Amniotic epithelial cell (primary cell): ENCODE data around the gene KPNA1.

Experiments used
- DNase-seq: peaks from one replicate; pipeline ENCODE4 v3.0.0-alpha.2; 2010; ENCODE audit warnings: low read depth

The KPNA1 gene

DNA sequence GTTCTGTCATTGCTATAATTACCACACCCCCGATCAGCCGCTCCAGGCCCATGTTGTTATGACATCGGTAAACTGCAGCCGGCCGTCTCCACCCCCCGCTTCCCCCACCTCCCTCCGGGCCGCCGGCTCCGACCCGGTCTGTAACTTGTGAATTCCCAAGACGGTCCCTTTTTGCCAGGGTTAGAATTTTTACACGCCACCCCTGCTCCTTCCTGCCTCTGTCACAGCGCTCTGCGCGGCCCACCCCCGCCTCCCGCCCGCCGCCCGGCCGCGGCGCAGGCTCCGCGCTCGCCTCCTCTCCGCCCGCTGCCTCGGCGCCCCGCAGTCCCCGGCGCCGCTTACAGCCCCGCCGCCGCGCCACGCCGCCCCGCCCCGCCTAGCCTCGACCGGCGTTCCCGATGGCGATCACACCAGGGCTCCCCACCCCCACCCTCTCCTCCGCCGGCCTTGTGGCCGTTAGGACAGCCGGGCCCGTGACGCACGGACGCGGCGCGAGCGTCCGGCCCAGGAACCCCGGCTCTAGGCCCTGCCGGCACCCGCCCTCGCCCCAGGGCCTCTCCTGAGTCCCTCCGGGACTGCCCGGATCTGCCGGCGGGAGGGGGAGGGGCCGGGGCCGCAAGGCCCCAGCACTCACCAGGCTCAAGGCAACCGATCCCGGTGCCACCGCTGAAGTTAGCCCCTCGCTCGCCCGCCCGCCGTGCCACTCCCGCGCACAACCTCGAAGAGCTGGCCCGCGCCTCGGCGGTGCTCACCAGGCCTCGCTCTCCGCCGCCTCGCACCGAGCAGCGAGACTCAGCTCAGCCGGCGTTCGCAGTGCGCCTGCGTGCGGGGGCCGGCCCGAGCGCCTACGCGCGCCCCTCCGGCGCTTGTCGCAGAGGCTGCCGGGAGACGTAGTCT, at the start of gene KPNA1:
KPNA1 (minus strand) TSS at position 817 of the 897 bp plus-strand sequence. CDS start 18,374 bp downstream, outside the sequence.
- peak; percentile 79 for DNase-seq

DNA sequence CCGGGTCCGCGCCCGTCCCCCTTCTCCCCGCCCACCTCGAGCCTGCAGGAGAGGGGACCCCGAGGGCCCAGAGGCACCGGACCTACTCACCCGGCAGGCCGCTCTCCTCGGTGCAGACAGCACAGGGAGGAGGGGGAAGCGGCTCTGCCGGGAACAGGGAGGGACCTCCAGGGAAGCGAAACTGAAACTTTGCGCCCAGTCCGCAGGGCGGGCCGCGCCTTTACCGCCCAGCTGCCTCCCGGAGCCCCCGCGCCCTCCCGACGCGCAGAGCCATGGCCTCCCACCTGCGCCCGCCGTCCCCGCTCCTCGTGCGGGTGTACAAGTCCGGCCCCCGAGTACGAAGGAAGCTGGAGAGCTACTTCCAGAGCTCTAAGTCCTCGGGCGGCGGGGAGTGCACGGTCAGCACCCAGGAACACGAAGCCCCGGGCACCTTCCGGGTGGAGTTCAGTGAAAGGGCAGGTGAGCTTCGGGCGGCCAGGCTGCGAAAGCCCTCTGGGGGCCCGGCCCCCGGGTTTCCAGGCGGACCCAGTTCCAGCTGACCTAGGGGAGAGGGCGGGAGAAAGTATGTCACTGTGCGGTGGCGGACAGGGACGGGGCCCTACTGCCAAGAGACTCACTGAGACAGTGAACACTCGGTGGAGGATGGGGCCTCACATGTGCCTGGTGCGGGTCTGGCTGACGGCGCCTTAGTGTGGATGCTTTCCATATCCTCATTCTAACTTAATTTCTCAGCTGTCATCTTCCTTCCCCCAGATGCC, 49.6 kb upstream of the KPNA1 start, which contains the start of the genes DTX3L and PARP9:
DTX3L (plus strand) TSS at position 184 of the 758 bp plus-strand sequence; CDS start at position 273, 89 bp downstream.
PARP9 (minus strand) TSS at position 146 of the 758 bp plus-strand sequence. CDS start 4,680 bp downstream, outside the sequence.
- DNase-seq = peak; percentile 77

DNA sequence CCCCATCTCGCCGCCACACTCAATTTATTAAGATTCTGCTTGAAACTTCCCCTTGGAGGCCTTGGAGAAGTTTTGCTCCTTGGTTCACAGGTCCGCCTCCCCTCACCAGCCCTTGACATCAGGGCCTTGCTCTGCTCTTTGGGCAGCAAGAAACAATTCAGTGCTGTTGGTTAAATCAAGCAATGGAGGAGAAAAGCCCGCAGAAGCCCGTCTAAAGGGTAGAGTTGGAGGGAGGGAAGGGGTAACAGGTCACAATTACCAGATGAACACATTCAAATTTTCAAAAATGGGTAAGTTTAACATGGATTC, 48.9 kb upstream of the KPNA1 start:
- DNase-seq = no peak

DNA sequence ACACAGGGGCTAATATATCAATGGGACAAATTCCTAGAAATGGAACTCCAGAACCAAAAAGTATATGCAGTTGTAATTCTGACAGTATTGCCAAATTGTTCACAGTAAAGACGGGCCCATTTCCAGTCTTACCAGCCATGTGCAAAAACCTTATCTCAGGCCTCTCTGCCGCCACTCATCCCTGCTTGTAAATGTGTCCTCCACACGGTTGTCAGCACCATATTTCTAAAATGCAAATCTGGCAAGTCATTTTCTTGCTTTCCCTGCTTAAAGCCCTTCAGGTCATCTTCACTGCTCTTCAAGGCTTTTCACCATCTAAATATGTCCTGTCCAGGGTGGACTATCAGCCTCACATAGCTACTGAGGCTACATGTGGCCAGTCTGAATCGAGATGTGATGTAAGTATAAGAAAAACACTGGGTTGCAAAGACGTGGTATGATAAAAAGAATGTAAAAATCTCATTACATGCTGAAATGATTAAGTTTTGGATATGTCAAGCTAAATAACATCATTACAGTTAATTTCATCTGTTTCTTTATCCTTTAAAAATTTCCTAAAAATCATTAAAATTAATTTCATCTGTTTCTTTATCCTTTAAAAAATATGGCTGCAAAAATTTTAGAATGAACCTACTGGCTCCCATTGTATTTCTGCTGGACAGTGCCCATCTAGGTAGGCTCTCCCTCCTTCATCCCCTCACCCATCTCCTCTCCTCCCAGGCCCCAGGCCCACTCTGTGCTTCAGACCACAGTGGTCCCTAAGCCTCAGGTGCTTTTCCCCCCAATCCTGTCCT, 48.4 kb upstream of the KPNA1 start:
- DNase-seq = no peak

DNA sequence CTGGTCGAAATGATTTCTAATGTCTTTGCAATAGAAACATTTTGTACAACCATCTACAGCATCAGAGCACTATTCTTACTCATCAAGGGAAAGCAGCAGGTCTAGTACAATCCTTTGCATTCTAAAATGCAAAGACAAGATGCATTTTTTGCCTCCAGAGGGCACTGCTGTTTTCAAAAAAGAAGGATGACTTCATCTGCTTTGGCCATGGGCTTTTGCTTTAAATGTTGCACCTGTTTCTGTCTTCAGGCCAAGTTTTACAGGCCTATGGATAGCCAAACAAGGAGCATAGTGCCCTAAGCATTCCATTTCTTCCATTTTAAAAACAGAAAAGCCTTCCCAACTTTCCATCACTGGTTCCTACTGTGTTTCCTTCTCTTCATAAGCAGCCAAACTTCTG, 45.9 kb upstream of the KPNA1 start:
- DNase-seq = peak; percentile 70

DNA sequence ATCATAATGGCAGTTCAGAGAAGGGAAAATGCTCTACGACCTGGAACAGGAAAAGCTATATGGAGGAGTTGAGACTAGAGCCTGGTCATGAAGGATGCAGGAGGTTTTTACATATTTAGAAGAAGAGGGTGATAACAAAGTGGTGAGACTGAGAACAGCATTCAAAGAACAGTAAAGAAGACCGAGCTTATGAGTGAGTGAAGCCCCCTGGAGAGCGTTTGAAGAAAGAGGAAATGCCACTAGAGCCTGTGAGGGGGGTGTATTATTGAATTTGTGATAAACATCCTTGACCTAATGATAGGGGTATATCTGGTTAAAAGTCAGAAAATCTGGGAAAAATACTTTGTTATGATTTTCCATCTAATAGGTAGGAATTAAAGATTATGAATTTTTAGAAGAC, 45.2 kb upstream of the KPNA1 start:
- no peak for DNase-seq

DNA sequence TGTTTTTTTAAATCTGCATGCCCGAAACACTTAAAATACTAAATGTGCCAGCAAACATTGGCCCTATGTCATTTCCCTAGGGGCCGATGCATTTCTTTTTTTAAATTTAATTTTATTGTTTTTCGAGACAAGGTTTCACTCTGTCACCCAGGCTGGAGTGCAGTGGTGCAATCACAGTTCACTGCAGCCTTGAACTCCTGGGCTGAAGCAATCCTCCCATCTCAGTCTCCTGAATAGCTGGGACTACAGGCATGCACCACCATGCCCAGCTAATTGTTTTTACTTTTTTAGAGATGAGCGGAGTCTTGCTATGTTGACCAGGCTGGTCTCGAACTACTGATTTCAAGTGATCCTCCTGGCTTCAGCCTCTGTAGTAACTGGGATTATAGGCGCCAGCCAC, 43.9 kb upstream of the KPNA1 start:
- DNase-seq = no peak

DNA sequence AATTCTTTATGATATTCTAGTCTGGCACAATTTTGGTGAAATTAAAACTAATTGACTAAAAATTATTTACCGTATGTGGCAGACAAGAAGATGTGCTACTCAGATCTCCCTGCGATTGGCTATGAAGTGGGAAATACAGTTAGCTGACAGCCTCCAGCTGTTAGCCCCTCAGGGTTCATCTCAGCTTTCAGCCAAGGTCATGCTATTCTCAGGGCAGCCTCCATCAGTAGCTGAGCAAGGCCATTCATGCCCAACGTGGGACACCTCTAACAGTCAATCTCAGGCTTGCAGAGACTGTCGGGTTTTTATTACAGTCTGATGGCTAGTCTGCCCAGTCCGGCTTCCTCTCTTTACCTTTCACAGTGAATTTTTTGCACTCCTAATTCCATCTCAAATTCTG, 42.6 kb upstream of the KPNA1 start:
- no peak for DNase-seq

DNA sequence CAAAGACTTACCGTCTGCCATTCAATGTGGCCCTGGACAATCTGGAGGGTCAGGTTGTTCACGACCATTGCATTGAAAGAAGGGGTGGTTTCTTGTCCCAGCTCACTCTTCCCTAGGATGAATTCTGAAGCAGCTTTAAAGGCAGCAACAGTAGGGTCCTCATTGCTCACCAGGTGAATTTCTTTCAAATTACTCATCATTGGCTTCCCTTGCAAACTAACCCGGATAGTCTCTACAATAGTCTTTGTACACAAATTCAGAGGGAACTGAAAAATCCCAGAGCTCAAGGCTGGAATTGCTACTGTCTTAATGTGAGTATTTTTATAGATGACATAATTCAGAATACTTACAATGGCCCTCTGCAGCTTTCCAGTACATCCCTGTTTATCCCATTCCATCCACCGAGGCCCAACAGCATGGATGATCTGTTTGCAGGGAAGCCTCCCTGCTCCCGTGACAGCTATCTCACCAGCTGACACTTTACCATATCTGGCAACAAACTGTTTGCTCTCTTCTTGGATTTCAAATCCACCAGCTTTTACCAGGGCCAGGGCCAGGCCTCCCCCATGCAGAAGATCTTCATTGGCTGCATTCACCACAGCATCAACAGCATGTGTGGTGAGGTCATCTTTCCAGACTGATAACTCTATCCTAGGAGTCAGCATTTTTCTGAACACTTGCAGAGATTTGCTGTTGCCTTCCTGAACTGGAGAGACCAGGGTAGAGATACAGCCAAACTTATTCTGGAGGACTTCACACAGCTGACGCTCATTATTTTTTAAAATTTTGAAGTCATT, 40.7 kb upstream of the KPNA1 start:
- peak; percentile 82 for DNase-seq

DNA sequence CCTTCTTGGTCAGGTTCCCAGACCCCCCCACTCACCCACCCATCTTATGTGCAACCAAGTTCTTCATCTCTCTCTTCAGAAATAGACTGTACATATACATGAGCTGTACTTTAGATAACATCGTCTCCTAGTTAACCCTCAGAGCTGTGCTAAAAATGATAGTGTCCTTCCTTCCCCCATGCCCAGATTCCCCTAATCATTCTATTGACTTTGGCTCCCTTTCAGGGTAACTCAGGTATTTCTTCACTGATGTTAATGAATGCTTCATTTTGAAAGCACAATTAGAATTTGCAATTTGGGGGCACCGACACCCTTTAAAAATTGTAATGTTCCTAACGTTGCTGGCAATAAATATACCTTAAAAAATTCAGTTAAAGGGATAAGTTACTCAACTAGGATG, 38.4 kb upstream of the KPNA1 start:
- no peak for DNase-seq

DNA sequence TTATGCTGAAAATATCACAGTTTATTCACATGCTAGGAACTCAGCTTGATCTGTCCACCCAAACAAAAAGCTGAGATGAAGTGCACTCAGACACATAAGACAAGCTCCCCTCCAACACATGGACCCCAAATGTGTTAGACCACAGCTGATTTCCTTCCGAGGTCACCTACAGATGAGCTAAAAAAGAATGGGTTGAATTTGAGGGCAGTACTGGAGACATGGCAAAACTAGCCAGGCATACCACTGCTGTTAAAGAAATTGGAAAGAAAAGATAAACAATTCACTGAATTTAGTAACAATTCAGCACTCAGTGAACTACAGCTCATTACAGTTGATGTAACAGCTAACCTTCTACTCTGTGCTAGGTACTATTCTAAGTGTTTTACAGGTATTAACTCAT, 33.9 kb upstream of the KPNA1 start:
- DNase-seq = no peak

DNA sequence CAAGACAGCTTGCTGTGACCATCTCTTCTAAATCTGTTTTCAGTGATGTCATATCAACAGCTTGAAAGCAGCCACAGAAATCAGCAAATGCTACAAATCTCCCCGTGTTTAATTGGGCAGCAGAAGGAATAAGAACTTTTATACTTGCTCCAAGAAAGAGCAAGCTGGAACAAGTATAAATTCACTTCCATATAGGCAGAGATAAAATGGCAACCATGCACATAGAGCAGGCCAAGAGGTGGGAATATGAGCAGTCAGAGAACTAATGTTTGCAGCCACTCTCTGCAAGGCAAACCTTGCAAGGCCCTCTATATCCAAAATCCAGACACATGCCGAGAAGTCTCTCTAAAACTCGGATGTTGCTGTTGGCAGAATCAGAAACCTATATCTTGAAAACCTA, 33.3 kb upstream of the KPNA1 start:
- DNase-seq = no peak

DNA sequence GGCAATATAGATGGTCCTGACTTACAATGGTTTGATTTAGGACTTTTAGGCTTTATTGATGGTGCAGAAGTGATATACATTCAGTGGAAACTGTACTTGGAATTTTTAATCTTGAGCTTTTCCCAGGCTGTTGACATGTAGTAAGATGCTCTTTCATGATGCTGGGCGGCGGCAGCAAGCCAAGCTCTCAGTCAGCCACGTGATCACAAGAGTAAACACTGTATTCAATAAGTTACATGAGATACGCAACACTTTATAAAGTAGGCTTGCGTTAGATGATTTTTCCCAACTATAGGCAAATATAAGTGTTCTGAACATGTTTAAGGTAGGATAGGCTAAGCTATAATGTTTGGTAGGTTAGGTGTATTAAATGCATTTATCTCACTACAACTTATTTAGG, 31.4 kb upstream of the KPNA1 start:
- DNase-seq = no peak

DNA sequence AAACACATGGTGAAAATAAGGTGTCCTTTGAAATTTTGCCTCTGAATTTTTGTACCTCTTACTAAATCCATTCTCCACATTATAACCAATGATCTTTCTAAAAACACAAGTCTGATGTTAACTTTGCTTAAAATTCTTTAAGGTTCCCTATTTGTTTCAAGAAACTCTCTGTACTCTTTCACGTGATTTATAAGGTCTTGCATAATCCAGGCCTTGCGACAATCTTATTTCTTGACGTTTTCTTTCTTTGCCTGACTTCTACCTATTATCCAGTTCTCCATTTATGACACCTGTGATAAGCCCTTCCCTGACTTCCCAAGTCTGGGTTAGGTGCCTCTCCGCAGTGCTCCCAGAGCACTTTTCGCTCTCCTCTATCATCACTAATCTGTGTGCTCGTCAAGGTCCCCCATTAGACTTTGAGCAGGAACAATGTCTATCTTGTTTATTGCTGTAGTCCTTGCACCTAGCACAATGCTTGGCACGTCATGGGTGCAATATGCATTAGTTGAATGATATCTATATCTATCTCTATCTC, 24.3 kb upstream of the KPNA1 start:
- peak; percentile 34 for DNase-seq

DNA sequence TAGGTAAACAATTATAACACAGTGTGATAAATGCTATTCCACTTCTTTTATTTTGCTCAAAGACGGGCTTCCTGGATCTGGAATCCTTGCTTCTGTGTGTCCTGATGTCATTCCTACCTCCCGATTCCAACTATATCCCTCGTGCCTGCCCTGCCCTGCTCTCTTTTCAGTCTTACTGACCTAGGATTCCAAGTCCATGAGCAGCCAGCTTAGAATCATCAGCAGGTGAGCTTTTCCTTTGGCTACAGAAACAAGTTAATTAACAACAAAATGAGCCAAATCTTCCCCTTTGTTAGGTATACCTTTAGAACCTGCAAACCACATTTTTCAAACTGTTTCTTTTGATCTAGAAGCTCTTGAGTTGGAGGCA, 21.9 kb upstream of the KPNA1 start:
- DNase-seq = no peak

DNA sequence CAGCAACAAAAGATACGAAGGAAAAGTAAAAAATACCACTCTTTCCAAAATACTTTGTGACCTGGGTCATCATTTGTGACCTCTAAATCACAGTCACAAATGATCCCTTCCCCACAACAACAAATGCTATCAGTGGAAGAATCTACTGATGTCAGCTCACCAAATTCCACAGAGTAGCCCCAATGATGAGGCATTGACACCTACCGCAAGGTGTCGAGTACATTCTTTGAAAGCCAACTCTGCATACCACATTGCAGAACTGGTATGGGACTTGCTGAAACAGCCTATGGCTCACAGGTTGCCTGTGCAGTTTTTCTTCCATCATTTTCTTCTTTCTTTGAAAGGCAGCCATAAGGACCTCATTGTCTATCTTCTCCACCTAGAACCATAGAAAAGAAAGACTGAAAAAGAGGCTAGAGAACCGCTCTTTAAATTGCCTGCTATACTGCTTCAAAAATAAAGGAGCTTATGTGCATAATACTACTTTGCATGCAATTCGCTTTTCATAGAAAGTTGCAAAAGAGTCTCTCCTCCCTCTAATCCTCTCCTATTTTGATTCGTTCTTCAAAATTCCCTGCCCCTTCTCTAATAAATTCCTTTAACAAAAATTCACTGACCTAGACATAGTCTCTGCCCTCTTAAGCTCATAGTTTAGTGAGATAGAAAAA, 21.4 kb upstream of the KPNA1 start:
- no peak for DNase-seq

DNA sequence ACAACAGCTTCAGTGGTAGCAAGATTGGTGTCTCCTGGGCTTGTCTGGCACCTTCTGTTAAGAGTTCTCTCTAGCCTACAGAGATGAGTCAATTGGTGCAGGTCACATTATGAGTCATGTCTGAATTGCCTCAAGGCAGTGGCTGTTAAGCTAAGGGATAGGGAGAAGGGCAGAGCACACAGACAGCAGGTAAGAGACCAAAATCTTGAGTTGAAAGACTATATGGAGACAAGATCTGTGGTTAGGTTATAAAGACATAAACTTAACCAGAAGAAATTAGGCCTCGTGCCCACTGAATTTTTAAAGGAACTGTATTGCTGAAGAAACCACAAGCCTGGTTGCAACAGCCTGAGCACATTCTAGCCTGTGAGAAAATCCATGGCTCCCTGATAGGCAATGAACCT, 19.2 kb upstream of the KPNA1 start:
- DNase-seq = peak; percentile 86

DNA sequence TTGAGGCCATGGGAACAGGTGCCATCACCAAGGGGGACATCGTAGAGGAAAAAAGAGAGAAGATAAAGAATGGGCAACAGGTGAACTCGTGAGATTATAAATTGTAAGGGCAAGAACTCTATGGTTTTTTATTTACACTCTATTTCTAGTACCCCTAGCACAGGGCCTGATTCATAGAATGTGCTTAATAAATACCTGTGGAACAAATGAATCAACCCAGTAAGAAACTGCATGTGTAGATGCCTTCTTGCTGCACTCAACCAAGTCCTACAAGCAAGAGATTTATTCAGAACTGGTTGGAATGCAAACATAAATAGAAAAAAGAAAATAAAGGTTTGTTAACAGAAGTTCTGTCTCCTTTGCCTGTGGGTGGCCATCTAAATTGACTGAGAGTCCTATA, 18.7 kb upstream of the KPNA1 start:
- no peak for DNase-seq

DNA sequence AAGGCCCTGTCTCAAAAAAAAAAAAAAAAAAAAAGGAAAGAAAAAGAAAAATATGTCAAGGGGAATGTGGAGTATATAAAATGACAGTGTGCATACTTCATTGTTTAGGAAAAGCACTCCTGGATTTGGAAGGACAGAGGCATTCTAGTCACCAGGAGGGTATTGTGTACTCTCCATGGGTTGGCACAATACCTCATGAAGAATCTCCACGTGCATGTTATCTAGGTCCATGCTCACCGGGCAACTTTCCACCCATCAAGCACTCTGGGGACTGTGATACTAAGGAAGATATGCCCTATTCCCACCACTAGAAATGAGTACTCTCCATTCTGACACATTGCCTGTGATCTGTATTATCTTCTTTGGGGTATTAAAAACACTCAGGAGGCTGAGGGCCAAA, 15.4 kb upstream of the KPNA1 start:
- DNase-seq = no peak

DNA sequence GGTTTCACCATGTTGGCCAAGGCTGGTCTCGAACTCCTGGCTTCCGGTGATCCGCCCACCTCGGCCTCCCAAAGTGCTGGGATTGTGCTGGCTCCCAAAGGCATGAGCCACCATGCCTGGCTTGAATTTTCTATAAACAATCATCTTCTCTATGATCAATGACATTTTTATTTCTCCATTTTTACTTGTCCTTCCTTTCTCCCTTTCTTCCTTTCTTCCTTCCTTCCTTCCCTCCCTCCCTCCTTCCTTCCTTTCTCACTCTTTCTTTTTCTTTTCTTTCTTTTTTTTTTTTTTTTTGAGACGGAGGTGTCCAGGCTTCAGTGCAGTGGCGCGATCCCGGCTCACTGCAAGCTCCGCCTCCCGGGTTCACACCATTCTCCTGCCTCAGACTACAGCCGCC, 8.6 kb upstream of the KPNA1 start:
- DNase-seq = no peak

DNA sequence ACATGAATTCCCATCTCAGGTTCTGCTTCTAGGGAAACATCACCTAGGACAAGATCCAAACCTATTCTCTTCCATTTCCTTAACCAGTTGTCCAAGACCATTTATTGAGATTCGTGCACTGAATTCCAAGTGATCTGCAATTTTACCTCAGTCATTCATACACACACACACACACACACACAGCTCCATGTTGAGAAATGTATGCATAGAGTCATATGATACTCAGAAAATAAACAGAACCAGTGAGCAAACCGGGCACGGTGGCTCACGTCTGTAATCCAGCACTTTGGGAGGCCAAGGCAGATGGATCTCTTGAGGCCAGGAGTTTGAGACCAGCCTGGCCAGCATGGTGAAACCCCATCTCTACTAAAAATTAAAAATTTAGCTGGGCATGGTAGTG, 6.1 kb upstream of the KPNA1 start:
- no peak for DNase-seq
